Left ventricle myocardium inferior (tissue), 1 donor: Measurements from ENCODE around the gene ADAMTS5. TPM values are rescaled to one million over a fixed set of nuclear protein-coding genes. Genes with fewer than 3 reads are reported as not detected.

ENCODE experiments used
- DNase-seq: peaks from one replicate; pipeline ENCODE4 v3.0.0-alpha.2; 2020
- H3K27ac ChIP-seq: fragments of 200-600 bp; replicated peaks from 2 replicates; pipeline ENCODE4 v1.8.0; 2021
- H3K27me3 ChIP-seq: fragments of 200-600 bp; 2 replicates; pipeline ENCODE4 v1.8.0; 2021; ENCODE audit warnings: low read depth
- H3K36me3 ChIP-seq: fragments of 200-600 bp; 2 replicates; pipeline ENCODE4 v1.8.0; 2021
- H3K4me1 ChIP-seq: fragments of 200-600 bp; 2 replicates; pipeline ENCODE4 v1.8.0; 2021
- H3K4me3 ChIP-seq: fragments of 200-600 bp; 2 replicates; pipeline ENCODE4 v1.8.0; 2021; ENCODE audit warnings: mild to moderate bottlenecking, moderate library complexity
- H3K9me3 ChIP-seq: fragments of 200-600 bp; replicated peaks from 2 replicates; pipeline ENCODE4 v1.8.0; 2021
- intact Hi-C: fragments of 100-400 bp; cut with micrococcal nuclease; formaldehyde crosslinking; loops from one replicate; pipeline ENCODE4 v1.11.0; 2022
- total RNA-seq: library from RNA; stranded (reverse); fragmentation: NEBNext Ultra II Directional; extraction: Animal tissue kit (Norgen Biotek cat#: 25700); gene quantifications from one replicate; pipeline ENCODE4 v1.2.1, GENCODE V29; 2021
- TF ChIP-seq, protein P1 (sequence below): fragments of 200-600 bp; IDR thresholded peaks from 2 replicates; pipeline ENCODE4 v1.8.0; 2021; ENCODE audit warnings: antibody characterized with exemption, mild to moderate bottlenecking, borderline replicate concordance
- donor health status: DM: no; HTN: yes; CAD: no; lungs with severe emphysema.

Gene ADAMTS5
- total RNA-seq, 1 donor from 2014 or later, result 3.0 TPM

DNA sequence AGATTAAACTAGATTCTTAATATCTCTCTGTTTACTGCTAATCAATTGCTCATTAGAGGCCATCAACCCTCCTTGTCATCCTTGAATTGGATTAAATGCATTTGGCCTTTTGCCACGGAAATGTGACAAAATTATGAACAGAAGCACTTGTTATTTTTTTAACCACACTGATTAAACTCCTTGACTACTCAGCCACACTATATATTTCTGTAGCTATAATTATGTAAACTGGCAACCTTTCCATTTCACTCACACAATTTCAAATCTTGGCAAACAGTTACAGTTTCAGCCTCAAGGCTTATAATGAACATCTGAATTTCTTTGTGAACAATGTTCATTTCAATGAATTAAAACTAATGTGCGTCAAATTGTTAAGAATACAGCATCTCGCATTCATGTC is 10.1 kb downstream of the ADAMTS5 start:
- Histone ChIP-seq H3K4me3 (no peak overlapping the region), H3K4me1 (peaks cover 37% of the 10 kb centered on the region), H3K27me3 (no peaks in the 10 kb centered on the region), H3K27ac (no peak overlapping the region), H3K36me3 (peaks cover 11% of the 10 kb centered on the region), H3K9me3 (no peaks in the 10 kb centered on the region)
- TF ChIP-seq, protein P1, sequence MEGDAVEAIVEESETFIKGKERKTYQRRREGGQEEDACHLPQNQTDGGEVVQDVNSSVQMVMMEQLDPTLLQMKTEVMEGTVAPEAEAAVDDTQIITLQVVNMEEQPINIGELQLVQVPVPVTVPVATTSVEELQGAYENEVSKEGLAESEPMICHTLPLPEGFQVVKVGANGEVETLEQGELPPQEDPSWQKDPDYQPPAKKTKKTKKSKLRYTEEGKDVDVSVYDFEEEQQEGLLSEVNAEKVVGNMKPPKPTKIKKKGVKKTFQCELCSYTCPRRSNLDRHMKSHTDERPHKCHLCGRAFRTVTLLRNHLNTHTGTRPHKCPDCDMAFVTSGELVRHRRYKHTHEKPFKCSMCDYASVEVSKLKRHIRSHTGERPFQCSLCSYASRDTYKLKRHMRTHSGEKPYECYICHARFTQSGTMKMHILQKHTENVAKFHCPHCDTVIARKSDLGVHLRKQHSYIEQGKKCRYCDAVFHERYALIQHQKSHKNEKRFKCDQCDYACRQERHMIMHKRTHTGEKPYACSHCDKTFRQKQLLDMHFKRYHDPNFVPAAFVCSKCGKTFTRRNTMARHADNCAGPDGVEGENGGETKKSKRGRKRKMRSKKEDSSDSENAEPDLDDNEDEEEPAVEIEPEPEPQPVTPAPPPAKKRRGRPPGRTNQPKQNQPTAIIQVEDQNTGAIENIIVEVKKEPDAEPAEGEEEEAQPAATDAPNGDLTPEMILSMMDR, result no peak
- intact Hi-C loops, result no loop called here
- no peak for DNase-seq

DNA sequence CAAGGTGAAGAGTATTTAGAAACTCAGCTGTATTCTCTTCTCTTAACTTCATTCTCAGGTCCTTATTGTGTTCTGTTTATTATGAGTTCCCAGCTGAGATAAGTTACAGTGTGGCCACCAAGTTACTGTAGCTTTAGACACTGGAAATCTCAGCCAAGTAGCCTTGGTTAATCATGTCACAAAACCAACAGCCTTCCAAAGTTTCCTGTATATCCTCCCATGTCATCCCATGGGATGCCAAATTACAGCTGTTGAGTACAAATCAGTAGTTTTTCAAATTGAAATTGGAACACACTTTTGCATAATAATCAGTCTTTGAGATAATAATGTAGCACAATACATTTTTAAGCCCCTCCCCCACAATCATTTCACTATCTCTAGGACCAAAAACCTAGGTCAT is 10.7 kb downstream of the ADAMTS5 start:
- Histone ChIP-seq H3K27ac (no peak overlapping the region), H3K27me3 (no peaks in the 10 kb centered on the region), H3K9me3 (no peaks in the 10 kb centered on the region), H3K4me1 (peaks cover 37% of the 10 kb centered on the region), H3K36me3 (peaks cover 11% of the 10 kb centered on the region), H3K4me3 (no peak overlapping the region)
- TF ChIP-seq, protein P1, result no peak
- intact Hi-C loops, result no loop called here
- no peak for DNase-seq

DNA sequence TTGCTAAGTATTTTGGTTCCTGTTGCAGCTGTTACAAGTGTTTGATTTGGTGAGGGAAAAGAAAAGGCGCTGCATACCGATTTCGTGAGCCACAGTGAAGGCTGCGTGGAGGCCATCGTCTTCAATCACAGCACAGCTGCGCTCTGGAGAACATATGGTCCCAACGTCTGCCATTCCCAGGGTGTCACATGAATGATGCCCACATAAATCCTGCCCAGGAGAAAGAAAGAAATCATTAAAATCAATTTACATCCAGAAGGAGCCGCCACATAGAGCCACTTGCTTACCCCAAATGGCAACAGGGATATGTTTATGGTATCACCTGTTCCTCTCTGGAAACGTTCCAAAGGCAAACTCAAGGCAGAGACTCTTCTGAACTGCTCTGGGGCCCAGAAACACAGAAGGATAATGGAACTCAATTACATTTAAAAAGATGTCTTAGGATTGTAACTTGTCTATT is 12.2 kb downstream of the ADAMTS5 start:
- peaks cover 23% of the 10 kb centered on the region for H3K4me1 ChIP-seq
- TF ChIP-seq, protein P1, result no peak
- H3K36me3 ChIP-seq, result peaks cover 11% of the 10 kb centered on the region
- H3K27me3 ChIP-seq, result no peaks in the 10 kb centered on the region
- no peak for DNase-seq
- H3K9me3 ChIP-seq, result no peaks in the 10 kb centered on the region
- no peak overlapping the region for H3K4me3 ChIP-seq
- no peak overlapping the region for H3K27ac ChIP-seq
- intact Hi-C loops, result no loop called here

DNA sequence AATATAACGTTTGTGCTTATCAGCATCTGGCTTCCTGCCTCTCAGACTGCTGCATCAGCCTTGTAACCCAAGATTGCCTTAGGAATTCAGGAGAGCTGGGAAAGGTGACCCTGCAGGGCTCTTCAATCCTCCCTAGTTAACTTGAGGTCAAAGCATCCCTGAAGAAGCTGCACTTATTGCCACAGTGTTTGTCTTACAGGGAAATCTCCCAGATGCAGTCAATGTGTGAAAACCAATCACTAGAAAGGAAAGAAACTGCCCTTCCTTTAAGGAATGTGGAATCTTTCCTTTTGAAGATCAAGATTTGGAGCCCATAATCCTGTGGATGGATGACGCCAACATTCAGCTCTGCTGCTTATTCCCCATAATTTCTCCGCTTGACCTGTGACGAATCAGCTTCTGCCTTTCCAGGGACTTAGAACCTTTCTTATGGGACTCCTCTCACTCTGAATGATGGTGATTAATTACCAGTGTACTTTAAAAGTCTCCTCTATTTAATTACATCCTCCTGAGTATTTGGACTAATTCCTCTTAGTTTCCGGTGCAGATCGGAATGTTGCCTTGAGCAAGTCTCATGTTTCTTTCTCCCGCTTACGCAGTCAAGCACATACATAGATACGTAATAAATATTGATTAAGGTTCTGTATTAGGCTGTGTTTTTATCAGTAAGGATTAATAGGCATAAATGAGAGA is 14.4 kb downstream of the ADAMTS5 start:
- TF ChIP-seq, protein P1, result no peak
- Histone ChIP-seq H3K9me3 (no peaks in the 10 kb centered on the region), H3K4me1 (peaks cover 7% of the 10 kb centered on the region), H3K27ac (no peak overlapping the region), H3K4me3 (no peak overlapping the region), H3K36me3 (peaks cover 11% of the 10 kb centered on the region), H3K27me3 (no peaks in the 10 kb centered on the region)
- intact Hi-C loops, result no loop called here
- DNase-seq, result no peak

DNA sequence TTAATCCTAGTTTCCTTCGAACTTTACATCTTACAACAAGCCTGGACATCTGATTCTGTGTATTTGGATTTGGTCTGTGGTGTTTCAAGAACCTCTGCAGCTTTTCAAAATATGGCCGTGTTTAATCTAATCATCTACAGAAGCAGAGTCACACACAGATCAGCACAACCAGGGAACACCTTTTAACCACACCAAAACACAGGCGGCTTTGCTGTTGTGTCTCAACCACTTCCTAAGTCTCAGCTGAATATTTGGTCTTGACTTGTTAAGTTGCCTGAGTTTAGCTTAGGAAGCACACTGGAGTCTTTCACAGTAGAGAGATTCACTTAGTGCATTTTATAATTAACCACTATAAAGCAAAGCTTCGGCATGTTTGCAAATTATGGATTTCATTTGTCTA is 17.1 kb downstream of the ADAMTS5 start:
- intact Hi-C loops, result no loop called here
- H3K27ac ChIP-seq, result no peak overlapping the region
- no peak overlapping the region for H3K4me3 ChIP-seq
- H3K27me3 ChIP-seq, result no peaks in the 10 kb centered on the region
- TF ChIP-seq, protein P1, result no peak
- H3K9me3 ChIP-seq, result no peaks in the 10 kb centered on the region
- H3K36me3 ChIP-seq, result peaks cover 11% of the 10 kb centered on the region
- DNase-seq, result no peak
- peaks cover 19% of the 10 kb centered on the region for H3K4me1 ChIP-seq
